Transverse colon (tissue), 4 donors: Measurements from ENCODE around the gene DCAF11.

Source experiments
- CTCF ChIP-seq, 5 experiments: fragments of 200-600 bp in 3 of 5; fragments of 450-650 bp in 2 of 5; sonication (generic) in 3 of 5; IDR thresholded peaks; 1 replicate in 2 of 5; 2 replicates in 3 of 5; pipeline ENCODE4 v1.5.1; 2016 to 2017; ENCODE audit warnings: antibody characterized with exemption in 5 of 5, inconsistent platforms in 3 of 5, mild to moderate bottlenecking in 2 of 5, moderate library complexity in 1 of 5
- POLR2AphosphoS5 ChIP-seq, 3 donors: sonication (generic); formaldehyde crosslinking; IDR thresholded peaks; one replicate each; pipeline ENCODE4 v1.6.1; 2016; ENCODE audit warnings: antibody characterized with exemption in 3 of 3

GRCh38 chr14:24135834-24136683, 21.5 kb downstream of the DCAF11 start, which contains the start of gene PSME1:
- TF ChIP-seq CTCF (IDR thresholded peaks at IDR 0.05) (no peak), POLR2AphosphoS5 (IDR thresholded peaks at IDR 0.05) (peak; percentile 60 to 91 (median 88))
